ENCODE results near the gene ATP5F1E.

DNA sequence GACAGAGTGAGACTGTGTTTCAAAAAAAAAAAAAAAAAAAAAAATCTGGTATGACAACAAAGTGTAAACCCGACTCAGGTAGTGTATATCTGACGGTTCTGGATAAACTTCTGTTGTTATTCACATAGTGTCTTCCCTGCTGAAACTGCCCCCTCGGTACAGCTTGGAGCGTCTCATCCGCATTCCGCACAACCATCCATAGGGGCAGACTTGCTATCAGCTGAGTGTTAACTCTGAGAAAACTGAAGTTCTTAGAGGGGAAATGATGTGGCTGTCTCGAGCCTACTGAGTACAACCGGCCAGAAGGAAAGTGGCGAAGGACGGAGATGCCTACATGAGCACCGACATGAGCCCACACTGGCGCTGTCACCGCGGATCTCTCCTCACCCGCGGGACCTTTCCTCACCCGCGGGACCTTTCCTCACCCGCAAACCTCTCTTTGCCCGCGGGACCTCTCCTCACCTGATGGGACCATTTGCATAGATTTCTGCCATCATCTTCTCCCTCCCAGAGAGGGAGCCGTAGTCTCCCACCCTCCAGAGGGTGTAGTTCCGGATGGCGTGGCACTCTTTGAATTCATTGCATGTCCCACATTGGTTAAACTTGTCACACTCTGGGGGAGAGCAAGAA lies 34.9 kb downstream of the ATP5F1E start:
- TF ChIP-seq, protein P1, sequence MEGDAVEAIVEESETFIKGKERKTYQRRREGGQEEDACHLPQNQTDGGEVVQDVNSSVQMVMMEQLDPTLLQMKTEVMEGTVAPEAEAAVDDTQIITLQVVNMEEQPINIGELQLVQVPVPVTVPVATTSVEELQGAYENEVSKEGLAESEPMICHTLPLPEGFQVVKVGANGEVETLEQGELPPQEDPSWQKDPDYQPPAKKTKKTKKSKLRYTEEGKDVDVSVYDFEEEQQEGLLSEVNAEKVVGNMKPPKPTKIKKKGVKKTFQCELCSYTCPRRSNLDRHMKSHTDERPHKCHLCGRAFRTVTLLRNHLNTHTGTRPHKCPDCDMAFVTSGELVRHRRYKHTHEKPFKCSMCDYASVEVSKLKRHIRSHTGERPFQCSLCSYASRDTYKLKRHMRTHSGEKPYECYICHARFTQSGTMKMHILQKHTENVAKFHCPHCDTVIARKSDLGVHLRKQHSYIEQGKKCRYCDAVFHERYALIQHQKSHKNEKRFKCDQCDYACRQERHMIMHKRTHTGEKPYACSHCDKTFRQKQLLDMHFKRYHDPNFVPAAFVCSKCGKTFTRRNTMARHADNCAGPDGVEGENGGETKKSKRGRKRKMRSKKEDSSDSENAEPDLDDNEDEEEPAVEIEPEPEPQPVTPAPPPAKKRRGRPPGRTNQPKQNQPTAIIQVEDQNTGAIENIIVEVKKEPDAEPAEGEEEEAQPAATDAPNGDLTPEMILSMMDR (IDR thresholded peaks at IDR 0.05; ENCODE audit: low read length), result no peak
- no peak for TF ChIP-seq EZH2 (IDR thresholded peaks at IDR 0.05; ENCODE audit: borderline replicate concordance, low read length)
